Heart right ventricle (tissue), 16 donors: ENCODE measurements around the gene TRIM9. TPM values are rescaled to one million over a fixed set of nuclear protein-coding genes. Genes with fewer than 3 reads are reported as not detected.
"Not testable (repeated sequence)": the region's sequence is repeated elsewhere in the genome, so short reads cannot be mapped to it uniquely, and the experiment has no call there.

Experiments
- ATAC-seq, 8 donors: fragments of 200-7000 bp; cut with Tn5 transposase; one replicate each; pipeline ENCODE4 v1.9.1; 2020; ENCODE audit warnings: mild to moderate bottlenecking in 8 of 8, moderate library complexity in 8 of 8, moderate number of reproducible peaks in 1 of 8
- DNase-seq, 2 donors: peaks; one replicate each; pipeline ENCODE4 v3.0.0-alpha.2; 2020
- H3K27ac ChIP-seq, 10 donors: fragments of 200-600 bp; sonication (generic) in 2 of 10; one replicate each; pipeline versions ENCODE4 v1.5.0 to v1.8.0; 2020 to 2022; ENCODE audit warnings: mild to moderate bottlenecking in 3 of 10
- H3K27me3 ChIP-seq, 7 donors: fragments of 200-600 bp; one replicate each; pipeline ENCODE4 v1.8.0; 2021 to 2022; ENCODE audit warnings: mild to moderate bottlenecking in 2 of 7
- H3K36me3 ChIP-seq, 9 donors: fragments of 200-600 bp; sonication (generic) in 1 of 9; one replicate each; pipeline versions ENCODE4 v1.5.0 to v1.8.0; 2020 to 2022; ENCODE audit warnings: mild to moderate bottlenecking in 2 of 9
- H3K4me1 ChIP-seq, 9 donors: fragments of 200-600 bp; sonication (generic) in 1 of 9; one replicate each; pipeline versions ENCODE4 v1.5.0 to v1.8.0; 2020 to 2022; ENCODE audit warnings: mild to moderate bottlenecking in 4 of 9
- H3K4me3 ChIP-seq, 10 donors: fragments of 200-600 bp; sonication (generic) in 2 of 10; one replicate each; pipeline versions ENCODE4 v1.5.0 to v1.8.0; 2020 to 2022; ENCODE audit warnings: mild to moderate bottlenecking in 7 of 10, moderate library complexity in 2 of 10
- H3K9me3 ChIP-seq, 11 donors: fragments of 200-600 bp in 10 of 11; sonication (generic) in 2 of 11; one replicate each; pipeline versions ENCODE4 v1.5.0 to v1.8.0; 2013 to 2022; ENCODE audit warnings: mild to moderate bottlenecking in 2 of 11, control low read depth in 1 of 11, moderate library complexity in 1 of 11
- WGBS, 2 donors: extraction: QIAGEN DNeasy Blood & Tissue Kit; methylation state at CpG; one replicate each; pipeline ENCODE4 v1.1.7; 2013; ENCODE audit warnings: inconsistent platforms in 1 of 2; 5-methylcytosine and 5-hydroxymethylcytosine counted together
- intact Hi-C, 10 donors: fragments of 100-400 bp; cut with DNase I; formaldehyde crosslinking; loops; one replicate each; pipeline versions ENCODE4 v1.11.1 to v1.14.2; 2022
- polyA plus RNA-seq, 2 donors: library from polyadenylated mRNA; stranded (reverse); fragments of 200-250 nt; gene quantifications; one replicate each; pipeline ENCODE4 v1.2.3, GENCODE V29; 2013
- total RNA-seq, 10 donors: library from RNA; stranded (reverse); fragmentation: NEBNext Ultra II Directional in 3 of 10; extraction: Animal tissue kit (Norgen Biotek cat#: 25700) in 3 of 10; gene quantifications; one replicate each; pipeline versions ENCODE4 v1.2.1 to v1.2.4, GENCODE V29; 2021 to 2023
- TF ChIP-seq, protein P1 (sequence below), 9 donors: fragments of 200-600 bp; sonication (generic) in 2 of 9; IDR thresholded peaks; one replicate each; pipeline versions ENCODE4 v1.5.0 to v1.8.0; 2021 to 2022; ENCODE audit warnings: antibody characterized with exemption in 9 of 9, mild to moderate bottlenecking in 5 of 9, moderate library complexity in 1 of 9
- donor health status: Arrhythmogenic right ventricular cardiomyopathy.
- donor health status: ischemic (EF 13 %, LVEDD 7.1; RV severe dilation, severe dysfunction).
- donor health status: healthy with polysubstance abuse.
- donor health status: DM: no; HTN: yes; CAD: no.
- donor health status: DM: no; HTN: no; CAD: no.
- donor health status: ischemic (EF 25% LVEDD 6.9; RV normal size, moderate dysfunction).
- donor health status: ischemic (EF 25% LVEDD 5.7; RV mildly dilated, moderate dysfunction).
- donor health status: healthy.
- donor health status: DM: yes; HTN: yes; CAD: no.
- donor health status: Ischemic cardiomyopathy.
- donor health status: ischemic (EF 35%, LVEDD 5.7; RV mildly dilated, moderate dysfunction).
- donor health status: nonischemic (EF 11% LVEDD 7.7; RV severe dilation, severe dysfunction).
- donor health status: DM: yes; HTN: yes; CAD: no.
- donor health status: PGD.
- donor health status: ischemic (EF 29% LVEDD 5.4; RV normal size, mild dysfunction).
- donor health status: nonischemic (EF 23%, LVEDD 6.1; RV moderate dilation, normal function).

TRIM9 gene
- total and polyA plus RNA-seq, 12 donors, result 0.33 to 1.3 (median 0.59) TPM

DNA sequence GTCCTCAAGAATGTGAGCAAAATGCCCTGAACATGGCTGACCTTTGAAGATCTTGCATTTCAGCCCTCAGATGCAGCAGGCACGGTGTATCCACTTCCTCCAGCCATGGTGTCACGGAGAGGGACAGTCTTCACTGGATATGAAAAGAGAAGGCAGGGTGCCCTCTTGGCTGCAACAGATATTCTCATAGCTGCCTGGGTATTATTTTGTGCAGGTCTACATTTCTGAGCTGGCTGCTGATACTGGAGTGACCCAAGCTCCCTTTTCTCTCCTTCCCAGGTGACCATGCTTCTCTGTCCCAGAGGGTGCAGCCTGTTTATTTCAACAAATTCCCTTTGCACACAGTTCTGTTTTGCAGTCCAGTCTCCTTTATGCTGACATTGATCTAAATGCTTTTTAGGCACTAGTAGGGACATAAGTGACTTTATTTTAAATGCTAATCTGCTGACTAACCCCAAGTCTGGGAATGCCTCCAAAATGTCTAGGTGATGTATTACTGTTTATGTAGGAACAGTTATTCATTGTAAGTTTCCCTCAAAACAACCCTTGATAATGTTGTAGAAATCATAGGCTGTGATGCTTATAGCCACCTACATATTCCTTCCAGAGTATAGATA lies 133.2 kb downstream of the TRIM9 start:
- peaks cover 0 to 28% (median 0%) of the 10 kb centered on the region in 9 donors for H3K4me1 ChIP-seq
- WGBS, 2 donors, result 52 to 62% methylated on average over 2 of the region's 2 CpGs
- no peak for ATAC-seq

DNA sequence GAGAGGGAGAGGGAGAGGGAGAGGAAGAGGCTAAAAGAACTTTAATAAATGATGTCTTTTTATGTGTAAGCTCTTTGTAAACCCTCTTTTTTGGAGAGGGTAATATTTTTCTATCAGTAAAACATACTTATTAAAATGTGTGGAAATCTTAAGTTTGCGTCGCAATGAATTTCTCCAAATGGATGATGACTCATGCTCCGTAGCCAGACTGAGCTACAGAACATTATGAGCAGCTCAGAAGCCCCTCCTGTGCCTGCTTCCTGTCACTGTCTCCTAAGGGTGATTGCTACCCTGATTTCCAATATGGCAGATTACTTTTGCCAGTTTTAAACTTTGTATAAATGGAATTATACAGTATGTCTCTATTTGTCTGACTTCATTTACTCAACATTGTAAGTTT lies 137.6 kb downstream of the TRIM9 start:
- intact Hi-C loops, result loop anchor here in 6 of 10 donors (5.0 to 10.0 kb wide), 5 partner anchors 258 to 828 kb away; no protein-coding TSS in a partner anchor
- ATAC-seq (peak in 3 of 8 donors; percentile 40 to 68 (median 53)), DNase-seq (no peak)
- no peaks in the 10 kb centered on the region for H3K9me3 ChIP-seq
- no peaks in the 10 kb centered on the region for H3K36me3 ChIP-seq
- no peaks in the 10 kb centered on the region for H3K27me3 ChIP-seq
- TF ChIP-seq, protein P1, sequence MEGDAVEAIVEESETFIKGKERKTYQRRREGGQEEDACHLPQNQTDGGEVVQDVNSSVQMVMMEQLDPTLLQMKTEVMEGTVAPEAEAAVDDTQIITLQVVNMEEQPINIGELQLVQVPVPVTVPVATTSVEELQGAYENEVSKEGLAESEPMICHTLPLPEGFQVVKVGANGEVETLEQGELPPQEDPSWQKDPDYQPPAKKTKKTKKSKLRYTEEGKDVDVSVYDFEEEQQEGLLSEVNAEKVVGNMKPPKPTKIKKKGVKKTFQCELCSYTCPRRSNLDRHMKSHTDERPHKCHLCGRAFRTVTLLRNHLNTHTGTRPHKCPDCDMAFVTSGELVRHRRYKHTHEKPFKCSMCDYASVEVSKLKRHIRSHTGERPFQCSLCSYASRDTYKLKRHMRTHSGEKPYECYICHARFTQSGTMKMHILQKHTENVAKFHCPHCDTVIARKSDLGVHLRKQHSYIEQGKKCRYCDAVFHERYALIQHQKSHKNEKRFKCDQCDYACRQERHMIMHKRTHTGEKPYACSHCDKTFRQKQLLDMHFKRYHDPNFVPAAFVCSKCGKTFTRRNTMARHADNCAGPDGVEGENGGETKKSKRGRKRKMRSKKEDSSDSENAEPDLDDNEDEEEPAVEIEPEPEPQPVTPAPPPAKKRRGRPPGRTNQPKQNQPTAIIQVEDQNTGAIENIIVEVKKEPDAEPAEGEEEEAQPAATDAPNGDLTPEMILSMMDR (IDR thresholded peaks at IDR 0.05), result no peak
- no peak overlapping the region for H3K27ac ChIP-seq
- WGBS, 2 donors, result 54 to 66% methylated on average over 3 of the region's 3 CpGs
- H3K4me1 ChIP-seq, result peaks cover 0 to 35% (median 0%) of the 10 kb centered on the region in 9 donors
- no peak overlapping the region for H3K4me3 ChIP-seq

More for the DNA sequence above, 133.2 kb downstream of the TRIM9 start:
- no peaks in the 10 kb centered on the region for H3K36me3 ChIP-seq
- intact Hi-C loops, result loop anchor here in 2 of 10 donors (10.0 kb wide), 2 partner anchors 133 to 243 kb away; partner anchors contain the start of gene TRIM9 (in 1 of the 2)
- TF ChIP-seq, protein P1 (IDR thresholded peaks at IDR 0.05), result no peak
- H3K27ac ChIP-seq, result peak overlapping the region in 1 of 10 donors; percentile 50
- no peaks in the 10 kb centered on the region for H3K9me3 ChIP-seq
- DNase-seq, result no peak
- H3K4me3 ChIP-seq, result no peak overlapping the region
- H3K27me3 ChIP-seq, result no peaks in the 10 kb centered on the region

DNA sequence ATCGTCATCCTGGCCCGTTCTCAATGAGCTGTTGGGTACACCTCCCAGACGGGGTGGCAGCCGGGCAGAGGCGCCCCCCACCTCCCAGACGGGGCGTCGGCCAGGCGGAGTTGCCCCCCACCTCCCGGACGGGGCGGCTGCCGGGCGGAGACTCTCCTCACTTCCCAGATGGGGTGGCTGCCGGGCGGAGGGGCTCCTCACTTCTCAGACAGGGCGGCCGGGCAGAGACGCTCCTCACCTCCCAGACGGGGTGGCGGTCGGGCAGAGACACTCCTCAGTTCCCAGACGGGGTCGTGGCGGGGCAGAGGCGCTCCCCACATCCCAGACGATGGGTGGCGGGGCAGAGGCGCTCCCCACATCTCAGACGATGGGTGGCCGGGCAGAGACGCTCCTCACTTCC lies 138.5 kb downstream of the TRIM9 start:
- H3K4me1 ChIP-seq, result peaks cover 0 to 29% (median 0%) of the 10 kb centered on the region in 9 donors
- WGBS, 2 donors, result 97% methylated on average over 23 to 32 of the region's 32 CpGs
- H3K27ac ChIP-seq, H3K27me3 ChIP-seq, H3K36me3 ChIP-seq, ATAC-seq, H3K9me3 ChIP-seq, DNase-seq, H3K4me3 ChIP-seq: not testable (repeated sequence)
- intact Hi-C loops, result loop anchor here in 6 of 10 donors (5.0 to 10.0 kb wide), 5 partner anchors 258 to 828 kb away; no protein-coding TSS in a partner anchor

DNA sequence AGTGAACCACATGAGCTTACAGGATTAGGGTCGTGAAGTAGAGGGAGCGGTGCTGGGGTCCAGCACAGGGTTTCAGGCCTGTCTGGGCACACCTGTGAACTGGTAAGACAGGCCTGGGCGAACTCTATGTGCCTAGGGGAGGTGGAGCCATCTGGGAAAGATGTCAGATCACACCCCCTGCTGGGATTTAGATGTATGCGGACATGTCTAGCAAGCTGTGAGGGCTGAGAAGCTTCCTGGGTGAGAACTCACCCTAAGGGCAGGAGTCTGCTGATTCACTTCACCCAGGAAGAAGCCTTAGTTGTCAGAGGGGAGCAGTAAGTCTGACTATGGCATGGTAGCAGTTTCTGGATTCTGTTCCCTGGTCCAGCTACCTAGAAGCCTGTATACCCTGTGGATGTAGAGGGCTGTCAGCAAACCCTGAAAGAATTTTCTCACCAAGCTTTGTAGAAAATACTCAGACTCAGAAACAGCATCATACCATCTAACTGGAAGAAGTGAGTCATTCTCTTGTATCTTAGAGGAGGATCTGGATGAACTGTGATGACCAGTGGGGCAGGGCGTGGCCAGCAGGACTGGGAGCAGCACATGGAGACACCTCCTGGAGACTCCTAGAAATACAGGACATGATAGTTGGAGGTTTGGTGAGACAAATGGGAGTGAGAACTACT lies 139.4 kb downstream of the TRIM9 start:
- H3K4me3 ChIP-seq, result no peak overlapping the region
- peaks cover 0 to 27% (median 0%) of the 10 kb centered on the region in 9 donors for H3K4me1 ChIP-seq
- peak overlapping the region in 4 of 10 donors; percentile 13 to 85 (median 26) for H3K27ac ChIP-seq
- DNase-seq (peak in 1 of 2 donors; percentile 37), ATAC-seq (peak; percentile 34 to 91 (median 56))
- no peaks in the 10 kb centered on the region for H3K36me3 ChIP-seq
- intact Hi-C loops, result loop anchor here in 7 of 10 donors (2.0 to 10.0 kb wide), 7 partner anchors 259 to 829 kb away; no protein-coding TSS in a partner anchor
- TF ChIP-seq, protein P1 (IDR thresholded peaks at IDR 0.05), result peak in 4 of 9 donors; percentile 12 to 42 (median 19)
- H3K27me3 ChIP-seq, result no peaks in the 10 kb centered on the region
- no peaks in the 10 kb centered on the region for H3K9me3 ChIP-seq
- 87 to 90% methylated on average over 5 of the region's 5 CpGs for WGBS, 2 donors
